Dermis microvascular lymphatic vessel endothelial cell (primary cell): Measurements from ENCODE around the gene CEBPG. TPM values are rescaled to one million over a fixed set of nuclear protein-coding genes. Genes with fewer than 3 reads are reported as not detected.

Source experiments
- DNase-seq, 2 donors: peaks; one replicate each; pipeline versions ENCODE4 v3.0.0 to v3.0.0-alpha.2; 2010; ENCODE audit warnings: low read depth in 2 of 2
- total RNA-seq: library from RNA; depleted of rRNA; stranded (reverse); fragments of >200 nt; gene quantifications from 2 replicates; pipeline ENCODE4 v1.2.1, GENCODE V29; 2014

The CEBPG gene
- total RNA-seq, 1 donor from 2014 or later = 23.9 TPM

DNA sequence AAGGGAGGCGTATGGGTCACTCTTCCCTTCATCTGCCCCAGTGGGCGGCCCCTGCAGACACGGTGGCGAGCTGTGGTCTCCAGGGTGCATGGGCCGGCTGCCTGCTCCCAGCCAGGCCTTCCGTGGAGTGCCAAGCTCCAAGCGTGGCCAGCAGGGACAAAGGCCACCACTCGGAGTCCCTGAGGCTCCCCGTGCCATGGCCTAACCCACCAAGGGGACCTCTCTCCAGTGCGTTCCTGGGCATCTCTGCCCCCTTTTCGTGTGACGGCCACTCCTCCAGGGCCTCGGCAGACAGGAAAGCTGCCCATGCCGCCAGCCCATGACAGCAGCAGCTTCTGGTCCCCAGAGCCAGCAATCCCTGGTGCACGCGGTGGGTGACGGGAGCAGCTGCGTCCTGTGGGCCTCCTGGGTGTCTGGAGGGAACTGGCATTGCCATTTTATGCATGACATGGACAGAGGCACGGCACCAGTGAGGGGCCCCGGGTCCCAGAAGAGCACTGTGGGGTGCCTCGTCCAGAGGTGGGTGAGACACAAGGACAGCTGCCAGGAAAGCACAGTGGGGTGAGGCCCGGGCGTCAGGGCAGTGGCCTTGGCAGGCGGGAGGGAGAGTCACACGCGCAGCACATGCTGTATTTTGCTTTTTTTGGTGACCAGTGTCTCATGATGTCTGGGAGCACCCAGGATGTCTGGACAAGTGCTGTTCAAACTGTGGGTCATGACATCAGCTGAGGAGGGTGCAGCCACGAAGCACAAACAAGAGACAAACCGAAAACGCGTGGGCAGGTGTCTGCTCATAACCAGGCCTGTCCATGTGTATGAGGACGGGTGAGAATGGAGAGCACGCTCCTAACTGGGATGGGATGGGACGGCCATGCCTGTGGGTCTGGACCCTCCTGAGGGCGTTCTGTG, 32.3 kb downstream of the CEBPG start:
- no peak for DNase-seq

DNA sequence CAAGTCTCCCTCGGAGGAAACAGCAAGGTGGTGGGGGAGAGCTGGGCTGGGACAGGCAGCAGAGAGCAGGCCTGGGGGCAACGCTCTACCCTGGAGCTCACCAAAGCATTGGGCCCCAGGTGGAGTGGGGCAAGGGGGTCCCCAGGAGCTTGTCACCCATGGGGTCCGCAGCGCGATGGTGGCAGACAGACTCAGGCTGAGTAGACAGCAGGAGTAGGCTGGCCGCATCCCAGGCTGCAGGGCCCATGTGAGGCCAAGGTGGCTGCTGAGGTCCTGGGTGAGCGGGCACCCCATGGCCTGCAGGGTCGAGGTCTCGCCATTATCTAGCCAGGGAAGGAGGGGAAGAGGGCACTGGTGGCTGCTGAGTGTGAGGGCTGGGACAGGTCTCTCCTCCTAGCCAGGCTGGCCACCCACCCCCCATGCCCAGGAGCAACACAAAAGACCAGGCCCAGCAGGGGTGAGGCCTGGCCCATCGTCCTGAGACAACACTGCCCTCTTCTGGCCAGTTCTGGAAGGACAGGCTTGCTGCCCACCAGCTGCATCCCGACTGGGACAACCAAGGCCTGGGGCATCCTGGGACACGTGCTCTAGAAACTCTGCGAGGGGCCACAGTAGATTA, 33.1 kb downstream of the CEBPG start:
- peak; percentile 33 to 61 for DNase-seq

DNA sequence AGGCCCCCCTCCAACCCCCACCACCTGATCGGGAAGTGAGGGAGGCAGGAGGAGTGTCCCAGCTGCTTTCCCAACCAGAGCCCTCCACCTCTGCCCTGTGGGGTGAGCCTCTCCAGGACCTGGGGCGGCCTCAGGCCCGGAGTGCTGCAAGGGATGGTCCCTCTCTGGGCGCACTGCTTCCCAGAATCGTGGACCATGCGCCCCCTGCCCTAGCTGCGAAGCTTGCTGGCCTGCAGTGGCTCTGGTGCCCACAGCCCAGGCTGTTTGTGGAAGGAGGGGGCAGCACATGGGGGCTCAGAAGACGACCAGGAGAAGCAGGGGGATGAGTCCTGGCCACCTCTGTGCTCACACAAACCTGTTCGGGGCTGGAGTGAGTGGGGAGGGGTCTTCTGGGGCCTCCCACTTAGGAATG, 33.6 kb downstream of the CEBPG start:
- DNase-seq = no peak

DNA sequence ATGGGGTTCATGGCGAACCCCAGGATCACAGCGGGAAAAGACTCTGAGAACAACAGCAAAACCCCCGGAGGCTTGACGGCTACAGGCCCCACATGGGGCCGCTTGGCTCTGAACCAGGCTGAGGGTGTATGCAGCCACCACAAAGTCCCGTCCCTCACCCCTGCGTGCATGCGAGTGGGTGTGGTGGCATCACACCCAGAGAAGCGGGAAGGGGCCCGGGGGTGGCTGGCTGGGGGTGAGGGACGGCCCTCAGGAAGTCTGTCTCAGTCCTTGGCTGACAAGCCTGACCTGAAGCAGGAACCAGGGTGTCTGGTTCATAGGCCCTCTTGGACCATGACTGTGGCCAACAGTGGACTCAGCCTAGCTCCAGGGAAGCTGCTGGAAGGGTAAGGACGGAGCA, 34.2 kb downstream of the CEBPG start:
- DNase-seq = no peak

DNA sequence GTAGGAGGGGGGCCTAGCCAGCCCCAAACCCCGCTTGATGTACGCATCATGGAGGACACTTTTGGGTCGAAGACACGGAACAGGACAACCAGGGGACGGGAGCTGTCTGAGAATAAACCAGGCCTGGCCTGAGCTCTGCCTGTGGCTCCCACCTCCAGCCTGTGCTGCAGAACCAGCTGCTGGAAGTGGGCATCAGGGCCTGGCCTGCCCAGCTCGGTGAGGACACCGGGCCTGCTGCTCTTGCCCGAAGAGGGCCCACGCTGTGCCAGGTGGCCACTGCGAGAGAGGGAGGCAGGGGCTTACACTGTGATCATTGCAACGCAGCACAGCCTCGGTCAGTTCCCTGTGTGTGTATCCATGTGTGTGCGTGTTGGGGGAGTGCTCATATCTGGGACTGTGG, 34.6 kb downstream of the CEBPG start:
- no peak for DNase-seq

DNA sequence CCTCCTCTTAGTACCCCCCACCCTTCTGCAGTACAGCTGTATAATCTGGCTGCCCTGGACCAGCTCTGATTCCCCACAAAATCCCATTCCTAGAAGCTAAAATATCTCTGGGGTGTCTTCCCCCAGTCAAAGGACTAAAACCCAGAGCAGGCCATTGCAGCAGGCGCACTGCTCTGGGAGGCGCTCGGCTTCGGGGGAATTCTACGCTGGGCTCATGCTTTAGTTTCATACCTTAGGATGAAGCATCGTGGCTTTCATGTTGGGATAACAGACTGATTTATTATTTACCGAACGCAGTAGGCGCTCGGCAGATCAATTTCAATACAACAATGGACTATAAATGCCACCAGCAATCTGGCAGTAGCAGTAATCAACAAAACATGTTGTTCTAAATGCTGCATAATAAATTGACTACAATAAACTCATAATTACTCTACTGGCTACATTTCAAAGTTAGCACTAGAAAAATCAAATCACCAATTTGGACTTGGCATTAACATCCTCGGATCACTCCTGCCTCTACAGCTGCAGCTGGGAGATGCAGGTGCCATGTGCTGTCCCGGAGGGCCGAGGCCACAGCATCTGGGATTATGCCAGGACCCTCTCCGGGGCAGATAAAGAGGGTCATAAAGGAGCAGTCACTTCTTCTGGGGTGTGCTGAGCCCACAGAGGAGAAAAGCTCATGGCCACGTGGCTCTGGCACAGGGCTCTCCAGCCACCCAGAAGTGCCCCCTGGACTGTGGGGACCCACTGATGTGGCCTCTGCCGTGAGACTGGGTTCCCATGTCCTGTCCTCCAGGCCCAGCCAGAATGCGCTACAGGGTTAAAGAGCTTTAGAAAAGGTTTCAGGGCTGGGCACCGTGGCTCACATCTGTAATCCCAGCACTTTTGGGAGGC, 35.3 kb downstream of the CEBPG start:
- DNase-seq = no peak

DNA sequence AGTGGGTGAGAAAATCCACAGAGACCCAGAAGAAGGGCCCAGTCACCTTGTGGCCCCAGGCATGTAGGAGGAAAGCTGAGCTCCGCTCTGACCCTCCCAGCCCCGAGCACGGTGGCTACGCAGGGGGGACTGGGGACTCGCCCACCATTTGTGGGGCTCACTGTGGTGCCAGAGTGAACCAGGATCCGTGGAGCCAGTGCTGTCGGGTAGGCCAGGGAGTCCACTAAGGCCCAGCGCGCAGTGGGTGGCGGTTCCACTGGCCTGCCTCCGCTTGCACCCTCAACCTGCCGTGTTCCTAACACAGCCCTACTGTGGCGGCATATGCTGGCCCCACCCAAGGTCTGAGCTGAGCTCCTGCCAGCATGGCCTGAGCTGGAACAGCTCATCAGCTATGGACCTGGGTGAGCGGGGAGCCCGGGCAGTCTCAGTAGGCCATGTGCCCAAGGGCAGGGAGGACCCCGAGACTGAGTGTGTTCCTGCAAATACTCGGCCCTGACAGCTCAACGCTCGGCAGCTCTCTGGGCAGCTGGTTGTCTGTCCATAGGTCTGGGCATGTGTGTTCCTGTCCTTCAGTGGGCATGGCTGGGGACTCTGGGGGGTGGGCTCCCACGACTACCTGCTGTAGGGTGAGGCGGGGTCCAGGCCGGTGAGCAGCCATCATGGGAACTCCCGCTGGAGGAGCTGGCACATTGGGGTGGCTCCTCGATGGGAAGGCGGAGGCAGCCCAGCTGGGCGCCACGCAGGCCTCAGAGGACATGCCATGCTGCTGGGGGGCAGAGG, 36.6 kb downstream of the CEBPG start:
- no peak for DNase-seq

DNA sequence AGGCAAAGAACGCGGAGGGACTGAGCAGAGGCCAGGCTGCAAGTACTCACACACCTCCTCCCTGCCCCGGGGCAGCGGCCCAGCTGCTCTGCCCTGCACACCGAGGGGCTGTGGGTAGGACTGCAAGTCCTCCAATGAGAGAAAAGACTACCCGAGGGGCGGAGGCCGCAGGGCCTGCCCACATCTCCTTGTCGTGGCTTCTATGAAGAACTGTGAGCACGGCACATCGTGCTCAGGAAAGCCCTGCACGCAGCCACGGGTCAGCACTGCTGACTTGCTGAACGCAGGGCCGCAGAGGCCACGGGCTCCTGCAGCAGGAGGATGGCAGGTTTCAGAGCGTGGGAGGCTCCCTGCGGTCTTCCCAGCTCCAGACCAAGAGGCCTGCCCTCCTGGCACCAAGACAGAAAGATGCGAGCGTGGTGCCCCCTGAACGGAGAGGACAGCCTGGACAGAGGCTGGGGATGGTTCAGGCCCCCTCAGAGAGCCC, 37.4 kb downstream of the CEBPG start:
- no peak for DNase-seq

DNA sequence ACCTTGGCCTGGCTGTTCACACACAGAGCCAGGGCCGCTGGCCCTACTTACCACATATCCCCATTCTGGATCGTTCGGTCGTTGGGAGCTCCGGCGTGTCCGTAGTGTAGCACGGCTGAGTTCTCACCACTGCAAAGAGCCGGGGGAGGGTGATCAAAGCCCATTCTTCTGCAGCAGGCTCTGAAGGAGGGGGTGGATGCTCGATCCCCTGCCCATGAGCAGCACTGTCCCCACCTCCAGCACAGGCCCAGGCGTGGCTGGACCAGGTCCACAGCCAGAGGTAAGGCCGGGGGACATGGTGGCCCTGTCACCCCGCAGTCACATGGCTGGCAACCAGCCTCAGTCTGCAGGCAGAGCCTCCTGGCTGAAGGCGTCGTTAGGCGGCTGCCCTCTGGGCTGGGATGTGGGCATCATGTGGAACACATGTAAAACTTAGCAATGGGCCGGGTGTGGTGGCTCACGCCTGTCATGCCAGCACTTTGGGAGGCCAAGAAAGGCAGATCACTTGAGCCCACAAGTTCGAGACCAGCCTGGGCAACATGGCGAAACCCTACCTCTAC, 38.2 kb downstream of the CEBPG start:
- DNase-seq = no peak

DNA sequence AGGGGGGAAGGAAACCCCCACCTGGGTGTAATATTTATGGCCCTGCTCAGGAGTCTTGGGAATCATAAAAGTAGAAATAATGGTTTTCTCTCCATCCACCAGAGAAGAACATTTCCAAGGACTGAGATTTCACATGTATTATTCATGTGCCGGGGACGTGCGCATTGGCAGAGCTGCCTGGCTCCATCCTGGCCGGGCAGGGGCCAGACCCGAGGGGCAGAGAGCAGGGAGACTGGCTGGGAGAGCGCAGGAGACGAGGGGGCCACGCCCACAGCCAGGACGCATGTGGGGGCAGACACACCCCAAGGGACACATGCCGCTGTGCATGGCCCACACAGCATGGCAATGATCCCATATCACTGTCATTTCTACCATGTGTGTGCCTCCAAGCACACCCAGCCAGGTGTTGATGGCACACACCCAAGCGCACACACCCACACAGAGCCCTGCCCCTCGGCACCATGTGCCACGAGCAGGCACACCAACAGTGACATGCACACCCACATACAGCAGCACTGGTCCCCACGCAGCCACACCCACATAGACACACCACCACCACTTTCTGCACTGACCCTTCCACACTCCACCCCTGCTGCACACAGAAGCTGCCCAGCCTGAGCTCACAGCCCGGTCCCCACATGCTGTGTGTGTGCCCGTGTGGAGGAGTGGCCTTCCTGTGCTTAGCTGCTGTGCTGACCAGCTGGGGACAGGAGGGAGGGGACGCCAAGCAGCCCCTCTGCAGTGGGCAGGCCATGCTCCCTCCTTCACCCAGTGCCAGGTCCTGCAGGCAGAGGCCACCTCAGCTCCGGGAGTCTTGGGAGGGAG, 39.3 kb downstream of the CEBPG start:
- no peak for DNase-seq

DNA sequence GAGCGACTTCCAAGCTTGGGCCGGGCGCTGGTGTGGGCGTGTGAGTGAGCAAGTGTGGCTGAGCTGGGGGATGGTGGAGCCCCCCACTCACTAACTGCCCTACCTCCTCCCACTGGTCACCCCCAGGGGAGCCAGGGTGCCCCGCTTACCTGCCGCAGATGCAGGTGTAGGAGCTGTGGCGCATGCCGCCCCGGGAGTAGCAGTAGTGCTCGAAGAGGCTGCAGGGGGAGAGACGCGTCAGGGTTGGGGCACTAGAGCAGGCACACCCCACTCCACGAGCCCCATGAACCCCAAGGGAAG, 39.9 kb downstream of the CEBPG start:
- DNase-seq = no peak

DNA sequence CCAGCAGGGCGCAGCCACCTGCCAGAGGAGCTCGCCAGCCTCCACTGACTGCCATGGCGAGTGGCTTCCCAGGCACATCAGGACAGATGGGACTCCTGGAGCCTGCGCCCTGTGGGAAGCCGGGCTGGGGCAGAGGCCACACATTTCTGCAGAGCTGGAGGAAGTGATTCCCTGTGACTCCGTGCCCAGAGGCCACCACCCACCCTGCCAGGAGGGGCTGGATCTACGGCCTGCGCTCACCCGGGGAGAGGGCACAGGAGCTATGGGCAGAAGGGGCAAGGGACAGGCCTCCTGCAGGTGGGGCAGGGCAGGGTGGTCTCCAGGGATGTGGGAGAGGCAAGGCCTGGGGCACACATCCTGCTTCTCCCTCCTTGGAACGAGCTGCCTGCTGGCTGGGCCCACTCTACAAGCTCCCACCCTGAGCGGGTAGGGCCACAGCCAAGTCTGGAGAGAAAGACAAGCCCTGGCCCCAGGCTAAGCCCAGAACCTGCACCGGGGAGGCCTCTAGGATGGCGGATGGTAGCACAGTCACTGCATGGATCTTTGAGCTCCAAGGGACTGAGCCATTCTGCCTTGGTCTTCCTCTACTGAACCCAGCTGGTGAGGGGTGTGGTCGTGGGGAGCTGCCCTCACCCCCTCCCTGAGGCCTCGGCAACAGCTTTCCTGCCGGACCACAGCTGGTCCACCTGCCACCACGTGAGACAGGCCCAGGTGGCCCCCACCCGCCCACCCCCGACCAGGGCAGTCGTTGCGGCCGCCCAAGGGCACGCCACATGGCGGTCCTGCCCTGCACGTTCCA, 40.6 kb downstream of the CEBPG start:
- no peak for DNase-seq

DNA sequence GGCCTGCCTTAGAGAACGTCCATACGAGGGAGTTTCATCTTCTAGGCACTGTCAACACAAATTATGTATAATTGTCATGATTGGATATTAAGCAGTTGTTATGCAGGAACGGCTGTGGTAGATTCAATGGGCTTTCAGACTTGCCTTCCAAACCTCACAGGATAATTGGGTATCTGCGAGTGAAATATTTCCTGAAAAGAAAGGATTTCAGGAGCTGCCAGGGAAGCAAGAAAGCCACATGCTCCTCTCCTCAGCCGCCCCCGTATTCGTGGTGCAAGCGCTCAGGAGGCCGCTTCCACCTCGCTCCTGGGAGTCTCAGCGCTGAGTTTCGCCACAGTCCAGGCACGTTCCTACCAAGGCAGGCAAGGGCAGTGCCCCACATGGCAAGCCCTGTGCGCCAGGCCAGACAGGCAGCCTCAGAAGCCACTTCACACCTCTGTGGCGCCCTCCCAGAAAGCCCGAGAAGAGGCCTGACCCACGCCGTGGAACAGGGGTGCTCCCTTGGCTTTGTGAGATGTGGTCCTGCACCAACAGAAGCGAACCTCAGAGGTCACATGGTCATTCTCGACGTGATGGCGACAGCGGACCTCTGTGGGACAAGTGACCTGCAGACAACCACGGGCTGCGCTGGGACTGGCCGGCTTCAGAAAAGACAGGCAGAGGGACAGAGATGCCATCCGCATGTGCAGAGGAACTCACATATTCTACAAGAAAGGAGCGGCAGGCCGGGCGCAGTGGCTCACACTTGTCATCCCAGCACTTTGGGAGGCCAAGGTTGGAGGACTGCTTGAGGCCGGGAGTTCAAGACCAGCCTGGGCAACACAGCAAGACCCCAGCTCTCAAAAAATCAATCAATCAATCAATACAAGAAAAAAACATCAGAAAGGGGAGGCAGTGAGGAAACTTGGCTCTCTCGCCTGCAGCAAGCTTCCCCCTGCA, 41.4 kb downstream of the CEBPG start:
- DNase-seq = no peak

DNA sequence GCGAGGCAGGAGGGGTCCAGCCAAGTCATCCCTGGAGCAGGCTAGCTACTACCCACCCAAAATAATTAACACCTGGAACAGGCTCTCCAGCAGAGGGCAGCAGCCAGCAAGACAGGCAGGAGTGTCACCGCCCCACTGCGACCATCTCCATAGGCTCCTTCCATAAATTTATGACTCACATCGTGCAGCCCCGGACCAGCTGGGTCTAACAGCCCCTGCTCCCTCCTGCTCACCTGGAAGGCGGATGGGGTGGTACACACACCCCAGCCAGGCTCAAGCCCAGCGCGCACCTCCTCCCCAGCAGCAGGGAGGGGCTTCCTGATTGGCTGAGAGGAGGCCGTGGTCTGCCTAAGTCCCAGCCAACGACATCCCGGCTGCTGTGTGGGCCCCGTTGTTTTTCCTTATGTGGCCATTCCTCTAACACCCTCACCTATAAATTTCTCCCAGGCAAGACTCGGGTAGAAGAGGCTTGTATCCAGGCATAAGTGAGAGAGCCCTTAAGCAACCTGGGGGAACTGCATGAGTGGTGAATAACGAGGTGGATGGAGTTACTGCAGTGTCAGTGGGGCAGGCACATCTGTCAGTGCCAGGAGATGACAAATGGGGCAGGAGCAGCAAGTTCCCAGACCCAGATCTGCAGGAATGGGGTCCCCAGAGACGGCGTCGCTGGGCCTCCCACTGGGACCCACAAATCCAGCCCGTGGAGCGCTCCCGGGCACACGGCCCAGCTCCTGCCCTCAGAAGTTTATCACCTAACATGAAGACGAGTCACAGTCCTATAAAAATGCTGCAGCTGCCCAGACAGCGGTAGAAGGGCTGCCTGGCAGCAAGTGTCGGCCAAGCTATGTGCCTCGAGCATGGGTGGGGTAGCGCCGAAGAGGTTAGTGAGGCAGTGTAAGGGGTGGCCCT, 43.1 kb downstream of the CEBPG start:
- DNase-seq = peak; percentile 40 to 81

DNA sequence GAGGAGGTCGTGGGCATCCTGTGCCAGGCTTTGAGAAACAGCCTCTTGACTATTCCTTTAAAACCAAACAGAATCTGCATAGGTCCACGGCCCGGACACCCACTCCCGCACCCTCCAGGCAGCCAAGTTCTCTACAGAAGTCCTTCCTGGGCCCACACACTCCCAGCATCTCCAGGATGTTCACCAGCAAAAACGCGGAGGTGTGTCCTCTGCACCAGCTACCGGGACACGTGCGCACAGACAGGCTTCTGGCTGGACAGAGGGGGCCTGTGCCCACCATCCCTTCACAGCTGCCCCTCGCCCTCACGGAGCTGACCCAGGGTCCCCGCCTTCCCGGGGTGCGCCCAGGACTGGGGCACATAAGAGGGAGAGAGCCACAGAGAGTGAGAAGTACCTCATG, 44.2 kb downstream of the CEBPG start:
- DNase-seq = no peak

DNA sequence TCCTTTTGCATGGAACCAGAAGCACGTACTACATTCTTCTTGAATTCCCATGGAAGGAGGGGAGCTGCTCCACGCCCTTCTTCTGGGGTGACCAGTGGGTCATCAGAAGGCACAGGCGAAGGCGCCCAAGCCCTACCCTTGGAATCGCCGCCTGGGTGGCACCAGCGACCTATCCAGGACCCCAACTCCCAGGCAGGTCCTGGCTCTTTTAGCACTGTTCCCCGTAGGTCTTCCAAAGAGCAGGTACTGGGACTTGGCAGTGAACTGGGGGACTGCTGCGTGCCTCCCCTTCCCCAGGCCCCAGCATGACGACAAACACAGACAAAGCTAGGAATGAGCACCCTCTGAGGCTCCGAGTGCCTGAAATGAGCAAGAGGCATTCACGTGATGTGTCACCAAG, 45.0 kb downstream of the CEBPG start:
- no peak for DNase-seq
